ENCODE results near the gene CD84. TPM values are rescaled to one million over a fixed set of nuclear protein-coding genes. Genes with fewer than 3 reads are reported as not detected.
"Not testable (repeated sequence)": the region's sequence is repeated elsewhere in the genome, so short reads cannot be mapped to it uniquely, and the experiment has no call there.

The CD84 gene
- total RNA-seq, 1 experiment from 2014 or later: not detected

- Histone ChIP-seq H3K4me3 (no peak overlapping the region), H3K27me3 (replicated peaks) (no peaks in the 10 kb centered on the region), H3K27ac (no peak overlapping the region), H3K9me3 (replicated peaks) (no peaks in the 10 kb centered on the region), H3K36me3 (no peaks in the 10 kb centered on the region), H3K4me1 (replicated peaks) (no peaks in the 10 kb centered on the region)
- no peak for DNase-seq (ENCODE audit: low read depth in 1 of 2, low spot score in 2 of 2)
Measured at GRCh38 chr1:160576390-160576789, 2.9 kb downstream of the CD84 start.

GRCh38 chr1:160575112-160575664, 4.1 kb downstream of the CD84 start:
- Histone ChIP-seq H3K9me3 (replicated peaks) (no peaks in the 10 kb centered on the region), H3K36me3 (no peaks in the 10 kb centered on the region), H3K4me3 (no peak overlapping the region), H3K4me1 (replicated peaks) (no peaks in the 10 kb centered on the region), H3K27ac (no peak overlapping the region), H3K27me3 (replicated peaks) (no peaks in the 10 kb centered on the region)
- no peak for DNase-seq (ENCODE audit: low read depth in 1 of 2, low spot score in 2 of 2)

GRCh38 chr1:160570840-160571239, 8.5 kb downstream of the CD84 start:
- H3K27ac ChIP-seq: no peak overlapping the region
- no peaks in the 10 kb centered on the region for H3K4me1 ChIP-seq (replicated peaks)
- DNase-seq (ENCODE audit: low read depth in 1 of 2, low spot score in 2 of 2): no peak
- no peaks in the 10 kb centered on the region for H3K9me3 ChIP-seq (replicated peaks)
- H3K36me3 ChIP-seq: no peaks in the 10 kb centered on the region
- H3K27me3 ChIP-seq (replicated peaks): no peaks in the 10 kb centered on the region
- H3K4me3 ChIP-seq: no peak overlapping the region

- no peak overlapping the region for H3K4me3 ChIP-seq
- no peaks in the 10 kb centered on the region for H3K36me3 ChIP-seq
- H3K27me3 ChIP-seq (replicated peaks): no peaks in the 10 kb centered on the region
- H3K9me3 ChIP-seq (replicated peaks): no peaks in the 10 kb centered on the region
- no peak overlapping the region for H3K27ac ChIP-seq
- no peak for DNase-seq (ENCODE audit: low read depth in 1 of 2, low spot score in 2 of 2)
- no peaks in the 10 kb centered on the region for H3K4me1 ChIP-seq (replicated peaks)
Measured at GRCh38 chr1:160569806-160570205, 9.5 kb downstream of the CD84 start.

- H3K27me3 ChIP-seq (replicated peaks): no peaks in the 10 kb centered on the region
- H3K4me1 ChIP-seq (replicated peaks): no peaks in the 10 kb centered on the region
- H3K4me3 ChIP-seq: no peak overlapping the region
- DNase-seq (ENCODE audit: low read depth in 1 of 2, low spot score in 2 of 2): no peak
- no peaks in the 10 kb centered on the region for H3K36me3 ChIP-seq
- no peak overlapping the region for H3K27ac ChIP-seq
- no peaks in the 10 kb centered on the region for H3K9me3 ChIP-seq (replicated peaks)
Measured at GRCh38 chr1:160567858-160568682, 11.2 kb downstream of the CD84 start.

GRCh38 chr1:160567341-160567740, 12.0 kb downstream of the CD84 start:
- Histone ChIP-seq H3K27ac (no peak overlapping the region), H3K4me3 (no peak overlapping the region), H3K36me3 (no peaks in the 10 kb centered on the region), H3K9me3 (replicated peaks) (no peaks in the 10 kb centered on the region), H3K27me3 (replicated peaks) (no peaks in the 10 kb centered on the region), H3K4me1 (replicated peaks) (no peaks in the 10 kb centered on the region)
- DNase-seq (ENCODE audit: low read depth in 1 of 2, low spot score in 2 of 2): no peak

GRCh38 chr1:160565564-160565963, 13.7 kb downstream of the CD84 start:
- no peaks in the 10 kb centered on the region for H3K27me3 ChIP-seq (replicated peaks)
- H3K4me3 ChIP-seq: no peak overlapping the region
- no peaks in the 10 kb centered on the region for H3K4me1 ChIP-seq (replicated peaks)
- no peaks in the 10 kb centered on the region for H3K36me3 ChIP-seq
- H3K27ac ChIP-seq: no peak overlapping the region
- H3K9me3 ChIP-seq (replicated peaks): no peaks in the 10 kb centered on the region
- no peak for DNase-seq (ENCODE audit: low read depth in 1 of 2, low spot score in 2 of 2)

GRCh38 chr1:160563230-160563629, 16.1 kb downstream of the CD84 start:
- H3K27me3 ChIP-seq (replicated peaks); H3K4me3 ChIP-seq; DNase-seq (ENCODE audit: low read depth in 1 of 2, low spot score in 2 of 2); H3K9me3 ChIP-seq (replicated peaks); H3K4me1 ChIP-seq (replicated peaks); H3K36me3 ChIP-seq; H3K27ac ChIP-seq: not testable (repeated sequence)

- H3K4me1 ChIP-seq (replicated peaks); H3K9me3 ChIP-seq (replicated peaks); DNase-seq (ENCODE audit: low read depth in 1 of 2, low spot score in 2 of 2); H3K27me3 ChIP-seq (replicated peaks); H3K27ac ChIP-seq; H3K36me3 ChIP-seq; H3K4me3 ChIP-seq: not testable (repeated sequence)
Measured at GRCh38 chr1:160562745-160563144, 16.6 kb downstream of the CD84 start.

- H3K4me3 ChIP-seq: no peak overlapping the region
- H3K4me1 ChIP-seq (replicated peaks): no peaks in the 10 kb centered on the region
- no peaks in the 10 kb centered on the region for H3K27me3 ChIP-seq (replicated peaks)
- H3K9me3 ChIP-seq (replicated peaks): no peaks in the 10 kb centered on the region
- H3K27ac ChIP-seq: no peak overlapping the region
- H3K36me3 ChIP-seq: no peaks in the 10 kb centered on the region
- no peak for DNase-seq (ENCODE audit: low read depth in 1 of 2, low spot score in 2 of 2)
Measured at GRCh38 chr1:160560806-160561205, 18.5 kb downstream of the CD84 start.

- no peak for DNase-seq (ENCODE audit: low read depth in 1 of 2, low spot score in 2 of 2)
- Histone ChIP-seq H3K36me3 (no peaks in the 10 kb centered on the region), H3K4me1 (replicated peaks) (no peaks in the 10 kb centered on the region), H3K4me3 (no peak overlapping the region), H3K9me3 (replicated peaks) (no peaks in the 10 kb centered on the region), H3K27ac (no peak overlapping the region), H3K27me3 (replicated peaks) (no peaks in the 10 kb centered on the region)
Measured at GRCh38 chr1:160560045-160560705, 19.1 kb downstream of the CD84 start.

- not testable (repeated sequence) for H3K9me3 ChIP-seq (replicated peaks); DNase-seq (ENCODE audit: low read depth in 1 of 2, low spot score in 2 of 2); H3K4me3 ChIP-seq; H3K27ac ChIP-seq; H3K36me3 ChIP-seq; H3K4me1 ChIP-seq (replicated peaks); H3K27me3 ChIP-seq (replicated peaks)
Measured at GRCh38 chr1:160559437-160559836, 19.9 kb downstream of the CD84 start.

- Histone ChIP-seq H3K36me3 (no peaks in the 10 kb centered on the region), H3K4me1 (replicated peaks) (no peaks in the 10 kb centered on the region), H3K27ac (no peak overlapping the region), H3K27me3 (replicated peaks) (no peaks in the 10 kb centered on the region), H3K4me3 (no peak overlapping the region), H3K9me3 (replicated peaks) (no peaks in the 10 kb centered on the region)
- no peak for DNase-seq (ENCODE audit: low read depth in 1 of 2, low spot score in 2 of 2)
Measured at GRCh38 chr1:160558660-160559380, 20.5 kb downstream of the CD84 start.

- DNase-seq (ENCODE audit: low read depth in 1 of 2, low spot score in 2 of 2): no peak
- Histone ChIP-seq H3K27me3 (replicated peaks) (no peaks in the 10 kb centered on the region), H3K27ac (no peak overlapping the region), H3K4me3 (no peak overlapping the region), H3K4me1 (replicated peaks) (no peaks in the 10 kb centered on the region), H3K36me3 (no peaks in the 10 kb centered on the region), H3K9me3 (replicated peaks) (no peaks in the 10 kb centered on the region)
Measured at GRCh38 chr1:160553778-160554177, 25.5 kb downstream of the CD84 start.
